OCI-M1 (cell line): ENCODE results near the gene GALNT10.
"Not testable (repeated sequence)": the region's sequence is repeated elsewhere in the genome, so short reads cannot be mapped to it uniquely, and the experiment has no call there.

Experiments used
- DNase-seq: peaks from one replicate; lab custom pipeline; 2025; lab: John Stamatoyannopoulos, UW

The GALNT10 gene

DNA sequence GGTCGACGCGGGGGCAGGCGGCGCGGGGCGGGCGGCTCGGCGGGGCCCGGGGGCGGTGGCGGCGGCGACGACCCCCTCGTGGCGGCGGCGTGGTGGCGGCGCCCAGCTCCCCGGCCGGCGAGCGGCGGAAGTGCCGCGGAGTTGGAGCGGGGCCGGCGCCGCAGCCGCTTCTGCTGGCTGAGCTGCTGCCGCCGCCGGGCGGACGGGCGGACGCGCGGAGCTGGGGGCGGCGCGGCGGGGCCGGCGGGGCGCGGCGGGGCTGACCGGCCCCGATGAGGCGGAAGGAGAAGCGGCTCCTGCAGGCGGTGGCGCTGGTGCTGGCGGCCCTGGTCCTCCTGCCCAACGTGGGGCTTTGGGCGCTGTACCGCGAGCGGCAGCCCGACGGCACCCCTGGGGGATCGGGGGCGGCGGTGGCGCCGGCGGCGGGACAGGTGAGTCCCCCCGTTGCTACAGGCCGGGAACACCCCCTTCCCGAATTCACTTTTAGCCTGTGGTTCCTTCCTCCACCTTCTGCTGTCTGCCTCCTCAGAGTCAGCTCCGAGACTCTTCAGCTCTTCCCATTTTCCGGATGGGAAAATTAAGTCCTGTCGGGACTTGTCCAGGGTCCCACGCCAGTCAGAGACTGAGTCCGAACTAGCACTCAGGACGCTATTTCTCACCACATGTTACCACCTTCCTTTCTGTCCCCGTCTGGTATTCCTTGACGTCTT is at the start of gene GALNT10:
Gene GALNT10, plus strand, starts transcription at position 139 of the 710 bp plus-strand sequence. Its CDS starts 134 bp downstream, at position 273.
- peak; percentile 77 for DNase-seq

GRCh38 chr5:154141745-154142221 is 48.8 kb upstream of the GALNT10 start:
- no peak for DNase-seq

GRCh38 chr5:154143211-154143641 is 47.3 kb upstream of the GALNT10 start:
- DNase-seq = no peak

DNA sequence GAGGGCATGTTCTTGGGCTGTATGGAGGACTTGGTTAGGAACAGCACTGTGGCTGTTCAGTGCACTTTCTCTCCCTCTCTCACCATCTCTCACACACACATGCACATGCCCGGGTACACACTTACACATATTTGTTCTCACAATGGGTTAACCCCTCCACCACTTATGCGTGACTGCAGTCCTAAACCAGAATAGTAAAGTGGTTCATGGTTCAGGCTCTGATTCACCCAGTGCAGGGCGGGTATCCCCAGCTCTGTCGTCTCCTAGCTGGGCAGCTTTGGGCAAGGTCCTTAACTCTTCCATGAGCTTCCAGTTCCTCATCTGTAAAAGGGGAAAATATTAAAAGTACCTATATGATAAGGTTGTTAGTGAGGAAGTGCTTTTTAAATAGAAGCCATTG is 45.3 kb upstream of the GALNT10 start:
- no peak for DNase-seq

- no peak for DNase-seq
These were observed 44.1 kb upstream of the GALNT10 start for GRCh38 chr5:154146409-154146808.

DNA sequence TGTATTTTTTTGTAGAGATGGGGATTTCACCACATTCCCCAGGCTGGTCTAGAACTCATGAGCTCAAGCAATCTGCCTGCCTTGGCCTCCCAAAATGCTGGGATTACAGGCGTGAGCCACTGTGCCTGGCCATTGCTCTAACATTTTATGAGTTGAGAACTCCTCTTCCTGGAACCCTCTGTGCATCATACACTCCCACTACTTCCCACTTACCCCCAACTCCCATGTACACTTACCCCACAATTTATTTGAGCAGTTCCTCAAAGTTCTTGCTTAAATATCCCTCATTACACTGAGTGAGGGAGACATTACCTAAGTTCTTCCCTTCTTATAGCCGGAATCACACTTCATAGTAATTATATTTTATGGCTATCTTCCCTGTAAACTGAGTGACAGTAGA is 42.9 kb upstream of the GALNT10 start:
- no peak for DNase-seq

GRCh38 chr5:154150471-154150870 is 40.1 kb upstream of the GALNT10 start:
- not testable (repeated sequence) for DNase-seq

DNA sequence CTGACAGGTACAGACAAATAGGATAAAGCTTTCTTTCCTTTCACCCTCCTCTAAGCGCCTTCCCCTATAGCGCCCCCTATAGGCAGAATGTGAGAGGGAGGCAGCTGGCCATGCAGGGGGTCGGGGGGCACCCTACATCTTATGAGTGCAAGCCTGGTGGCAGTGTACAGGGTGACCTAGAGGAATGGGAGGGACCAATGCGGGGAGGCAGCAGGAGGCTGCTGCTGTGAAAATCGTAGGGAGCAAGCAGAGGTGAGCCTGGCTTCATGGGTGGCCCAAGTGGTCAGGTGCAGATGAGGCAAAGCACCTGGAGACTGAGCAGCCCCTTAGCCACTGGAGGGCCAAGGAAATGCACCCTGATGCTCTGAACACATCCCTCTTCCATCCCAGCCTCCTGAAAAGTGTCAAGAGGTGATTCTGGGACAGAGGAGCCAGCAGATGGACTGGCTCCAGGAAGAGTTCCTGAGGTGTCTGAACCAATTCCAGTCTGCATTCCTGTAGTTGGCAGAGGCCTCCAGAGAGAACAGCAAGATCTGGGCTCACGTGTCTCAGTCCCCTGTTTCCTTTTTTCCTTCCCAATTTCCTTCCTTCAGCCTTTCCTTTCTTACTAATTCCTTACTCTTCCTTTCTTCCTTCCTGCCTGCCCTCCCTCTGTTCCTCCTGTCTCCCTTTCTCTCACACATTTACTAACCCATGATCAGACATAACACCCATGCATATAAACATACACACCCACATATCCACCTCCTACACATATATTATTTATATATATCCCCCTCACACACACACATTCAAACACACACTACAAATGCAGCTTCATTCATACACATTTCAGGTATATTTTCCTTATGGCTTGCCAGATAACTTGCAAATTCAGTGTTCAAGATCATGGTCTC is 32.8 kb upstream of the GALNT10 start:
- DNase-seq = peak; percentile 13

DNA sequence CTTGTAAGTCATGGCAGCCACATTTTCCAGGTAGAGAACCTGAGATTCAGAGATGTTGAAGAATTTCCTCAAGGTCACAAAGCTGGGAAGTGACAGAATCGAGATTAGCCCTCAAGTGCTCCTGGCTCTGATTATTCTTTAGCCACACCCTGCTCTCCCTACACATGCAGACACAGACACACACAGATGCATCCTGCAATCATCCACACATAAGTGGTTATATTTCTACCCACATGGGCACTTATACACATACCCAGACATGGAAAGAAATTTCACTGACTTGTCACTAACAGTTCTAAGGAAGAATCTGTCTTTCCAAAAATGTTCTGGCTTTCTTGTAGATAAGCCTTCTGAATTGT is 32.2 kb upstream of the GALNT10 start:
- no peak for DNase-seq

GRCh38 chr5:154159343-154159742 is 31.2 kb upstream of the GALNT10 start:
- DNase-seq = no peak

- no peak for DNase-seq
These were observed 27.9 kb upstream of the GALNT10 start for GRCh38 chr5:154162539-154163151.

DNA sequence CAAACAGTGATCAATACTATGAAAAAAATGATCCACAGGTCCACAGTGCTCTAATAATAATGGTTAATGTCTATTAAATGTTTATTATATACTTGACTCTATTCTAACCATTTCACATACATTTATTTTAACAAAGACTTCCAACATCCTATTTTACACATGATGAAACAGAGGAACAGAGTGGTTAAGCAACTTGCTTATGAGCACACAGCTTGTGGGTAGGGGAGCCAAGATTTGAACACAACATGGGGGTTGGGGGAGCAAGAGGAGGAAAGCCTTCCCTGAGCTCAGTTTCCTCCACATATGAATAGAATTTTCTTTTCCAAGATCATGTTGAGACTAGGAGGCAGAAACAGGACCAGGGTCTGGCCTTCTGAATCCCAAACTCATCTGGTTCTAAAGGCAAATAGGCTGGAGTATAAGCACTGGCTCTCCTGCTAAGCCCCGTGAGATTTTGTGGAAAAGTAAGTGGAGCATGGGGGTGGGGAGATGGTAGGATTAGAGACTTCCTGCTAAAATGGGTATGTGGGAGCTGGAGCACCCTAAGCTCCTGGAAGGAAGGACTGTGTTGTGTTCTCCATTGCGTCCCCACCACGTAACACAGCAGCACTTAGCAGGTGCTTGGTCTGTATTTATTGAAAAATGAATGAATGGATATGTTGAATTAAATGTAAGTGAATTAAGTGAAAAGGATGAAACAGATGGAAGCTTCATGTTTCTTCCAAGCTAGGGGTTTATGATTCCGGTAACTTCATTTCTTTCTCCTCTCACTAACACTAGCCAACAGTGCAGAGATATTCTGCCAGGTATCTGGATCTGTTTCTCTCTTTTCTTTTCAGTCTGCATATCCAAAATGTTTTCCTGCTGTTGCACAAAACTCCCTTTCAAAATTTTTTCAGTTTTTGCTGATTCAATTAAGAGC is 26.9 kb upstream of the GALNT10 start:
- no peak for DNase-seq

DNA sequence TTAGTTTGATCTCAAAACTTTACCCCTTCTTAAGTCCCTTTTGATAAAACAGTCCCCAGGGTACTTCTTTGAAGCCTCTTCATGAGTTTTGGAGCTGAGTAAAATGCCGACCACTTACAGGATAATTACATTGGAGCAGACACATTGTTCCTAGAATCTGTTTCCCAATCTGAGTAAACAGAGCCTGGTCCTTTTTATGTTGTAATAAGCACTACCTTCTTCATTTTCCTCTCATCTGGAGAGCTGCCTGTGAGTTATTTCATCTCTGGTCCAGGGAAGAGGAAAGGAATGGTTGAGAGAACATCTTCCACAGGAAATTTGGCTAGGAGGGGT is 26.3 kb upstream of the GALNT10 start:
- no peak for DNase-seq

DNA sequence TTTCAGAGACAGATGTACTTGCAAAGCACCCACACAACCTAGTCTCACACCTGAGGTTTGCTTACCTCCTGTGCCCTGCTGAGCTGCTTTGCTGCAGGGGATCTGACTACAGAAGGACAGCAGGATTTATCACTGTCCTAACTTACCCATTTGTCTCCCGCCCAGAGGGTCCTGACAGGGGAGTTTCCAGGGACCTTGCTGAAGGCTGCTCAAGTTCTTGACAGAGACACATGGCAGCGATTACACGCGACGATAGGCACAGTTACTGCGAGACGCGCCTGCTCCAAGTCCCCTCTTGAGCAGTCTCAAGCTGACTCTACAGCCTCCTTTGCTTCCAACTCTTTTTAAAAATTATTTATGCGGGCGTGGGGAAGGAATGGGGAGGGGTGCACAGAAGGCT is 24.6 kb upstream of the GALNT10 start:
- DNase-seq = no peak

GRCh38 chr5:154166901-154167791 is 23.4 kb upstream of the GALNT10 start:
- no peak for DNase-seq

GRCh38 chr5:154168395-154168794 is 22.1 kb upstream of the GALNT10 start:
- DNase-seq = no peak

- DNase-seq = no peak
These were observed 17.7 kb upstream of the GALNT10 start for GRCh38 chr5:154172785-154173184.

DNA sequence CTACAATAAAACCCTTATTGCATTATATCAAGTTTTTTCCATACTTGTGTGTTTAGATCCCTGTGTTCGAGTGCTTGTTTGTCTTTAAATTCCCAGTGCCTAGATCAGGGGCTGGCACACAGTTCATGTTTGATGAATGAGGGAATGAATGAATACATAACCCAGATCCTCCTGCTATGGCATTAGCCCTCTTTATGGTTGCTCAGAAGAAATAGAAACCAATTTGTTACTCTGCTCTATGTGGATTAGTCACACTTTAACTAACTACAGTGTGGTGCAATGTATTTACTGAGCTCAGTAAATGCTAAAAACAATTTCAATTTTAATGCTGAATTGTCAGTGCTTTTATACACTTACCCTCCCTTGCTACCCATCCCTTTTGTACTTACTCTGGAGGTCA is 16.4 kb upstream of the GALNT10 start:
- DNase-seq = no peak

- DNase-seq = no peak
These were observed 14.4 kb upstream of the GALNT10 start for GRCh38 chr5:154176181-154176580.

GRCh38 chr5:154178661-154179060 is 11.9 kb upstream of the GALNT10 start:
- DNase-seq = no peak
